Stimulated activated CD4-positive, alpha-beta T cell treated with anti-CD3 and anti-CD28 coated beads, Interleukin-12 subunit alpha, Interleukin-12 subunit beta, amount 100 ng/mL, for 4 hours (primary cell): ENCODE measurements around the gene TRMT1L.

ENCODE experiments used
- DNase-seq: peaks from one replicate; pipeline ENCODE4 v3.0.0-alpha.2; 2020

TRMT1L gene

GRCh38 chr1:185112356-185112755 is 44.4 kb downstream of the TRMT1L start:
- no peak for DNase-seq

GRCh38 chr1:185111873-185112272 is 44.9 kb downstream of the TRMT1L start:
- no peak for DNase-seq

- DNase-seq, result no peak
These were observed 46.6 kb downstream of the TRMT1L start for GRCh38 chr1:185110145-185110544.

GRCh38 chr1:185108321-185108720 is 48.4 kb downstream of the TRMT1L start:
- DNase-seq, result no peak

- DNase-seq, result no peak
These were observed 51.6 kb downstream of the TRMT1L start for GRCh38 chr1:185105121-185105520.

GRCh38 chr1:185104083-185104482 is 52.7 kb downstream of the TRMT1L start:
- no peak for DNase-seq

- DNase-seq, result no peak
These were observed 60.2 kb downstream of the TRMT1L start for GRCh38 chr1:185096531-185096930.

GRCh38 chr1:185094761-185095160 is 62.0 kb downstream of the TRMT1L start:
- DNase-seq, result no peak

GRCh38 chr1:185091480-185091879 is 65.3 kb downstream of the TRMT1L start:
- DNase-seq, result no peak

GRCh38 chr1:185087746-185088145 is 69.0 kb downstream of the TRMT1L start:
- DNase-seq, result no peak

GRCh38 chr1:185087101-185087500 is 69.7 kb downstream of the TRMT1L start:
- no peak for DNase-seq

- no peak for DNase-seq
These were observed 72.9 kb downstream of the TRMT1L start for GRCh38 chr1:185083818-185084217.

GRCh38 chr1:185080422-185080821 is 76.3 kb downstream of the TRMT1L start:
- no peak for DNase-seq

- DNase-seq, result no peak
These were observed 79.4 kb downstream of the TRMT1L start for GRCh38 chr1:185077374-185077773.

GRCh38 chr1:185075476-185075875 is 81.3 kb downstream of the TRMT1L start:
- DNase-seq, result no peak

- DNase-seq, result no peak
These were observed 82.4 kb downstream of the TRMT1L start for GRCh38 chr1:185074307-185074706.

- no peak for DNase-seq
These were observed 83.0 kb downstream of the TRMT1L start for GRCh38 chr1:185073725-185074124.

- DNase-seq, result no peak
These were observed 86.7 kb downstream of the TRMT1L start for GRCh38 chr1:185070051-185070450.

GRCh38 chr1:185069202-185069772 is 87.5 kb downstream of the TRMT1L start:
- no peak for DNase-seq

GRCh38 chr1:185068341-185068740 is 88.4 kb downstream of the TRMT1L start:
- DNase-seq, result no peak
